ENCODE results near the gene DDAH2.

The DDAH2 gene

GRCh38 chr6:31687860-31688693, 41.0 kb downstream of the DDAH2 start:
- no peak for DNase-seq

GRCh38 chr6:31687321-31687720, 41.8 kb downstream of the DDAH2 start:
- DNase-seq, result no peak

GRCh38 chr6:31686483-31686882, 42.6 kb downstream of the DDAH2 start:
- no peak for DNase-seq

- no peak for DNase-seq
These were observed 45.5 kb downstream of the DDAH2 start for GRCh38 chr6:31683591-31683990.

- peak in 3 of 5 donors; percentile 26 to 40 (median 32) for DNase-seq
These were observed 47.9 kb downstream of the DDAH2 start for GRCh38 chr6:31681135-31681671.

- peak; percentile 22 to 79 (median 49) for DNase-seq
These were observed 48.6 kb downstream of the DDAH2 start, which contains the start of gene LY6G5C for GRCh38 chr6:31680226-31681134. Gene LY6G5C, minus strand, starts transcription at chr6:31681067. Its CDS starts 694 bp downstream, at chr6:31680373.

- DNase-seq, result no peak
These were observed 51.1 kb downstream of the DDAH2 start for GRCh38 chr6:31677955-31678354.

Data from T-helper 1 cell (primary cell).